Parathyroid adenoma (tissue), 2 donors: Measurements from ENCODE around the gene CAPN14.

ENCODE experiments used
- H2AFZ ChIP-seq: fragments of 300-600 bp; sonication (generic); one replicate; pipeline ENCODE4 v1.7.0; 2017; ENCODE audit warnings: antibody characterized with exemption, mild to moderate bottlenecking
- H3K27ac ChIP-seq: fragments of 300-600 bp; sonication (generic); one replicate; pipeline ENCODE4 v1.7.0; 2017
- H3K27me3 ChIP-seq: fragments of 300-600 bp; sonication (generic); one replicate; pipeline ENCODE4 v1.7.0; 2017; ENCODE audit warnings: low read length; ENCODE audit not compliant: control insufficient read depth, insufficient read depth
- H3K36me3 ChIP-seq: fragments of 300-600 bp; sonication (generic); one replicate; pipeline ENCODE4 v1.7.0; 2017; ENCODE audit warnings: low read length; ENCODE audit not compliant: control insufficient read depth, insufficient read depth
- H3K4me1 ChIP-seq: fragments of 300-600 bp; sonication (generic); one replicate; pipeline ENCODE4 v1.7.0; 2017; ENCODE audit warnings: control low read depth
- H3K4me2 ChIP-seq: fragments of 300-600 bp; sonication (generic); one replicate; pipeline ENCODE4 v1.7.0; 2017; ENCODE audit warnings: low read length
- H3K4me3 ChIP-seq: fragments of 300-600 bp; sonication (generic); one replicate; pipeline ENCODE4 v1.7.0; 2017; ENCODE audit warnings: low read depth, low read length
- H3K79me2 ChIP-seq: fragments of 300-600 bp; sonication (generic); one replicate; pipeline ENCODE4 v1.7.0; 2017; ENCODE audit warnings: control low read depth
- H3K9ac ChIP-seq: fragments of 300-600 bp; sonication (generic); one replicate; pipeline ENCODE4 v1.7.0; 2017; ENCODE audit warnings: mild to moderate bottlenecking
- H3K9me3 ChIP-seq: fragments of 300-600 bp; sonication (generic); one replicate; pipeline ENCODE4 v1.7.0; 2017; ENCODE audit warnings: low read length; ENCODE audit not compliant: control insufficient read depth
- TF ChIP-seq, protein P1 (sequence below): fragments of 300-600 bp; sonication (generic); IDR thresholded peaks from one replicate; pipeline ENCODE4 v1.7.0; 2017; ENCODE audit warnings: antibody characterized with exemption, mild to moderate bottlenecking
- donor health status: primary hyperparathyroidism.

Gene CAPN14

DNA sequence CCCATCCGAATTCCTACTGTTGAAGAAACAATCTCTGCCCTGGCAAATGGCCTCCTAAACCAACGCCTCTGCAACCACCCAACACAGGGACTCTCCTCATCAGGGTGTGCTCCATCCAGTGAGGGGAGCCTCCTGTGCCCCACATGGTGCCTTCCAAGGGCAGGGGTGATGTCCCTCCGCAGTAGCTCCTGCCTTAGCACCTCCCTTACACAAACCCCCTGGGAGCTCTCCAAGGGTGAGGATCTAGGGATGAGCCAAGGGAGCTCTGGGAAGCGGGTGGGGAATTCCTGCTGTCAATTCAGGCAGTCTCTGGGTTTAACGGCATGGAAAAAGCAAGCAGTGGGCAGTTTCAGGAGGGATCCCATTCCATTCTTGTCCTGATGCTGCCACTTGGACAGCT lies 82.8 kb downstream of the CAPN14 start:
- H3K79me2 ChIP-seq, result no peaks in the 10 kb centered on the region
- no peak overlapping the region for H3K4me3 ChIP-seq
- H3K9me3 ChIP-seq, result no peaks in the 10 kb centered on the region
- H2AFZ ChIP-seq, result no peak overlapping the region
- no peak overlapping the region for H3K27ac ChIP-seq
- H3K27me3 ChIP-seq, result peaks cover 4% of the 10 kb centered on the region
- no peaks in the 10 kb centered on the region for H3K36me3 ChIP-seq
- TF ChIP-seq, protein P1, sequence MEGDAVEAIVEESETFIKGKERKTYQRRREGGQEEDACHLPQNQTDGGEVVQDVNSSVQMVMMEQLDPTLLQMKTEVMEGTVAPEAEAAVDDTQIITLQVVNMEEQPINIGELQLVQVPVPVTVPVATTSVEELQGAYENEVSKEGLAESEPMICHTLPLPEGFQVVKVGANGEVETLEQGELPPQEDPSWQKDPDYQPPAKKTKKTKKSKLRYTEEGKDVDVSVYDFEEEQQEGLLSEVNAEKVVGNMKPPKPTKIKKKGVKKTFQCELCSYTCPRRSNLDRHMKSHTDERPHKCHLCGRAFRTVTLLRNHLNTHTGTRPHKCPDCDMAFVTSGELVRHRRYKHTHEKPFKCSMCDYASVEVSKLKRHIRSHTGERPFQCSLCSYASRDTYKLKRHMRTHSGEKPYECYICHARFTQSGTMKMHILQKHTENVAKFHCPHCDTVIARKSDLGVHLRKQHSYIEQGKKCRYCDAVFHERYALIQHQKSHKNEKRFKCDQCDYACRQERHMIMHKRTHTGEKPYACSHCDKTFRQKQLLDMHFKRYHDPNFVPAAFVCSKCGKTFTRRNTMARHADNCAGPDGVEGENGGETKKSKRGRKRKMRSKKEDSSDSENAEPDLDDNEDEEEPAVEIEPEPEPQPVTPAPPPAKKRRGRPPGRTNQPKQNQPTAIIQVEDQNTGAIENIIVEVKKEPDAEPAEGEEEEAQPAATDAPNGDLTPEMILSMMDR, result no peak
- H3K4me1 ChIP-seq, result no peaks in the 10 kb centered on the region
- H3K4me2 ChIP-seq, result no peak overlapping the region
- H3K9ac ChIP-seq, result no peak overlapping the region

DNA sequence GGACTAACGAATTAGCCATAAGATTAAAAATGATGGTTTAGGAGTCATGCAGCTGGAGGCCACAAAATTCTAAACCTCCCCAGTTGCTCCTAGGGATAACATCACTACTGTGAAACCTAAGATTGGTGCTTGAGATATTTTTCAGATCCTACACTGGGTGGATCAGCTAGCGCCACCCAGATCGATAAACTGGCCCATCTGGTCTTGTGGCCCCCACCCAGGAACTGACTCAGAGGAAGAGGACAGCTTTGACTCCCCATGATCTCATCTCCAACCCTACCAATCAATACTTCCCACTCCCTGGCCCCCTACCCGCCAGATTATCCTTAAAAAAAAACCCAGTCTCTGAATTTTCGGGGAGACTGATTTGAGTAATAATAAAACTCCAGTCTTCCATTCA lies 84.5 kb downstream of the CAPN14 start:
- TF ChIP-seq, protein P1, result no peak
- H2AFZ ChIP-seq, result no peak overlapping the region
- no peaks in the 10 kb centered on the region for H3K9me3 ChIP-seq
- H3K27me3 ChIP-seq, result peaks cover 4% of the 10 kb centered on the region
- no peak overlapping the region for H3K4me2 ChIP-seq
- H3K9ac ChIP-seq, result no peak overlapping the region
- no peaks in the 10 kb centered on the region for H3K36me3 ChIP-seq
- no peak overlapping the region for H3K27ac ChIP-seq
- no peaks in the 10 kb centered on the region for H3K79me2 ChIP-seq
- no peak overlapping the region for H3K4me3 ChIP-seq
- no peaks in the 10 kb centered on the region for H3K4me1 ChIP-seq

DNA sequence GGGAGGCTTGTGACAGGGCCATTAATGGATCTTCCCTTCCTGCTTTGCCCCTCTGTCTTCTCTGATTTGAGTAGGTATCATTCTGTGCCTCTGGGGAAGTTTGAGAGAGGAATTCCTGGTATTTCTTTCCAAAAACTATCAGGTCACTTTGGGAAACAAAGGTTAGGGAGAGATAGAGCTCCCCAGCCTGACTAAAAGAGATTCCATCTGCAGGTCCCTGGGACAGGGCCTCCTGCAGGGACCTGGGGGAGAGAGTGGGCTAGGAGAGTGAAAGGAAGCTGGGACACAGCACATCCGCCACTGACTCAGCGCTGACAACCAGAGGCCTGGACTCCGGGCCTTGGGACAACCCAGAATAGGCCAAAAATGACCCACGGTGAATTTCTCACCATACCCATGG lies 85.4 kb downstream of the CAPN14 start:
- peaks cover 4% of the 10 kb centered on the region for H3K27me3 ChIP-seq
- H3K27ac ChIP-seq, result no peak overlapping the region
- no peak overlapping the region for H2AFZ ChIP-seq
- H3K4me3 ChIP-seq, result no peak overlapping the region
- no peaks in the 10 kb centered on the region for H3K79me2 ChIP-seq
- no peaks in the 10 kb centered on the region for H3K36me3 ChIP-seq
- H3K9me3 ChIP-seq, result no peaks in the 10 kb centered on the region
- H3K4me2 ChIP-seq, result no peak overlapping the region
- no peak overlapping the region for H3K9ac ChIP-seq
- H3K4me1 ChIP-seq, result no peaks in the 10 kb centered on the region
- TF ChIP-seq, protein P1, result no peak

DNA sequence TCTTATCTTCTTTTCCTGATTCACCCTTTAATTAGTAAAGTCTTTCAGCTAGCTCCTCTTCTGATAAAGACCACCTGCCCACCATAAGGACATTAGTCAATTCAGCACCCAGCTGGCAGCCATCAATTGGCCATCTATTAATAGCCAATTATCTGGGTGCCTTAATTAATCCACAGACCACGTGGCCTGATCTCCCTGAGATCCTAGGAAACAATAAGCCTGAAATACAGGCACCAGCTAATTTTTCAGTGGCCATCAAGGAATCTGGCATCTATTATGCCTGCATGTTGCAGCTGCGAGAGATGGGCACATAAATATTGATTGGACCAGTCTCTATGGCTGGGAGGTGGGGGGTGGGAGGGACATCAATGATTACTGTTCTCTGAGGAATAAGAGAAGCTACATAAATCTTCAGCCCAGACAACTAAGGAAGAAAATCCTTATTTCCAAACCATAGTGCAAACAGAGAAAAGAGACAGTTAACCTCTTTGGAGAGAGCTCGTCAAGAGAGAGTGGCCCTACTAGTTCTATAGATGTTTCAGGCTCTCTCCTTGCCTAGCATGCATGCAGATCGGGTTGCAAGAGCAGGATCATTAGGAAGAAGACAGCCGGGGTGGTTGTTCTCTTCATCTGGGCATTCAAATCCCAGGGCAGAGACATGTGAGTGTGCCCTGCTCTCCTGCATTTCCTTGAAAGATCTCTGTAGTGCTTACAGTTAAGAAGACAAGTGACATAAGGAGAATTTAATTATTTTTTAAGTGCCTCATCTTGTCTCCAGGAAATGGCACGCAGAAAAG lies 87.7 kb downstream of the CAPN14 start:
- Histone ChIP-seq H3K4me3 (no peak overlapping the region), H3K4me2 (no peak overlapping the region), H3K27me3 (no peaks in the 10 kb centered on the region), H3K27ac (no peak overlapping the region), H3K4me1 (no peaks in the 10 kb centered on the region), H3K36me3 (no peaks in the 10 kb centered on the region), H3K79me2 (no peaks in the 10 kb centered on the region), H3K9ac (no peak overlapping the region), H2AFZ (no peak overlapping the region), H3K9me3 (no peaks in the 10 kb centered on the region)
- TF ChIP-seq, protein P1, result no peak

DNA sequence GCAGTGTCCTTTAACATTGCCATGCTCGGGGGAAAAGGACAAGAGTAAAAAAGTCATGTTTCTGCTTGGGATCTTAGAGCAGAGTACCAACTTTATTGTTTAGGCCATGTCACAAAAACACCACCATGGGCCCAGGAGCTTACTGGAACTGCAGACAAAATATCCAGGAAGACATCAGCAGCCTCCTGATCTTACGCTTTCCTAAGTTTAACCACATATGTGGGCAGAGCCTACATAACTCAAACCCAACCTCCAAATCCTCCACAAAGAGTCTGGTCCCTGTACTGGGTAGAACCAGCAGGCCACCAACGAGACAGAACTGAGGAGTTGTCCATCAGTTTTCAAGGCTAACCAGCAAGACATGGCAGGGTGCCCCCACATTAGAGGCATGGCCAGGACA lies 89.4 kb downstream of the CAPN14 start:
- Histone ChIP-seq H3K79me2 (no peaks in the 10 kb centered on the region), H3K9ac (no peak overlapping the region), H3K4me2 (no peak overlapping the region), H3K4me1 (no peaks in the 10 kb centered on the region), H3K4me3 (no peak overlapping the region), H3K36me3 (no peaks in the 10 kb centered on the region), H3K27ac (no peak overlapping the region), H3K9me3 (no peaks in the 10 kb centered on the region), H2AFZ (no peak overlapping the region), H3K27me3 (no peaks in the 10 kb centered on the region)
- TF ChIP-seq, protein P1, result no peak
